Neuronal stem cell (in vitro differentiated cells): ENCODE measurements around the gene MS4A7.

Experiments used
- DNase-seq: peaks from one replicate; pipeline ENCODE4 v3.0.0-alpha.2; 2013; ENCODE audit warnings: low spot score
- H2AFZ ChIP-seq: one replicate; pipeline ENCODE4 v1.6.1; 2013; ENCODE audit warnings: mild to moderate bottlenecking, low read length, inconsistent platforms
- H2AK5ac ChIP-seq: 2 replicates; pipeline ENCODE4 v1.6.1; 2013; ENCODE audit warnings: low read depth, mild to moderate bottlenecking, inconsistent platforms, low read length, moderate library complexity, mixed read lengths
- H2BK120ac ChIP-seq: 2 replicates; pipeline ENCODE4 v1.6.1; 2013; ENCODE audit warnings: low read depth, mild to moderate bottlenecking, inconsistent platforms, low read length, moderate library complexity, mixed read lengths
- H2BK12ac ChIP-seq: one replicate; pipeline ENCODE4 v1.6.1; 2013; ENCODE audit warnings: low read length, inconsistent platforms
- H2BK15ac ChIP-seq: 2 replicates; pipeline ENCODE4 v1.6.1; 2013; ENCODE audit warnings: mild to moderate bottlenecking, low read length, inconsistent platforms, mixed read lengths
- H2BK5ac ChIP-seq: one replicate; pipeline ENCODE4 v1.6.1; 2013; ENCODE audit warnings: inconsistent platforms, mild to moderate bottlenecking, low read length, moderate library complexity
- H3K14ac ChIP-seq: one replicate; pipeline ENCODE4 v1.6.1; 2013; ENCODE audit warnings: low read length, inconsistent platforms
- H3K18ac ChIP-seq: 2 replicates; pipeline ENCODE4 v1.6.1; 2013; ENCODE audit warnings: low read length, inconsistent platforms
- H3K23ac ChIP-seq: 2 replicates; pipeline ENCODE4 v1.6.1; 2013; ENCODE audit warnings: low read depth, mild to moderate bottlenecking, mixed read lengths, low read length, inconsistent platforms; ENCODE audit not compliant: poor library complexity
- H3K27ac ChIP-seq: replicated peaks from 3 replicates; pipeline ENCODE4 v1.5.1; 2013; ENCODE audit warnings: low read length, inconsistent platforms
- H3K27me3 ChIP-seq, 3 experiments: 2 replicates each; pipeline ENCODE4 v1.6.1; 2013; ENCODE audit warnings: low read length in 3 of 3, mild to moderate bottlenecking in 2 of 3, inconsistent platforms in 1 of 3, low read depth in 1 of 3, mixed read lengths in 1 of 3, moderate library complexity in 1 of 3; ENCODE audit not compliant: control insufficient read depth in 3 of 3, insufficient read depth in 3 of 3
- H3K36me3 ChIP-seq, 2 donors: replicated peaks in 1 of 2; 2 replicates each; pipeline ENCODE4 v1.6.1; 2013; ENCODE audit warnings: low read length in 2 of 2; ENCODE audit not compliant: control insufficient read depth in 2 of 2, insufficient read depth in 2 of 2
- H3K4ac ChIP-seq: 2 replicates; pipeline ENCODE4 v1.6.1; 2013; ENCODE audit warnings: inconsistent platforms, mild to moderate bottlenecking, low read length, moderate library complexity
- H3K4me1 ChIP-seq, 2 donors: 1 replicate in 1 of 2; 2 replicates in 1 of 2; pipeline ENCODE4 v1.6.1; 2013; ENCODE audit warnings: low read length in 2 of 2, low read depth in 1 of 2; ENCODE audit not compliant: control insufficient read depth in 2 of 2, insufficient read depth in 1 of 2
- H3K4me2 ChIP-seq: one replicate; pipeline ENCODE4 v1.6.1; 2013; ENCODE audit warnings: mild to moderate bottlenecking, low read length, inconsistent platforms; ENCODE audit not compliant: insufficient read depth, poor library complexity, severe bottlenecking
- H3K4me3 ChIP-seq, 2 donors: 2 replicates each; pipeline ENCODE4 v1.5.1; 2013; ENCODE audit warnings: low read length in 2 of 2, mild to moderate bottlenecking in 2 of 2, inconsistent platforms in 1 of 2, moderate library complexity in 1 of 2
- H3K79me1 ChIP-seq: one replicate; pipeline ENCODE4 v1.6.1; 2013; ENCODE audit warnings: low read depth, mild to moderate bottlenecking, inconsistent platforms, low read length, moderate library complexity
- H3K9ac ChIP-seq: one replicate; pipeline ENCODE4 v1.6.1; 2013; ENCODE audit warnings: mild to moderate bottlenecking, low read depth, low read length, inconsistent platforms; ENCODE audit not compliant: poor library complexity
- H3K9me3 ChIP-seq, 2 donors: replicated peaks in 1 of 2; 2 replicates each; pipeline versions ENCODE3 to v1.6.1; 2013; ENCODE audit warnings: low read length in 2 of 2, mild to moderate bottlenecking in 2 of 2, inconsistent platforms in 1 of 2, low read depth in 1 of 2, mixed read lengths in 1 of 2, moderate library complexity in 1 of 2; ENCODE audit not compliant: control insufficient read depth in 2 of 2, insufficient read depth in 1 of 2
- H4K8ac ChIP-seq: one replicate; pipeline ENCODE4 v1.6.1; 2013; ENCODE audit warnings: low read depth, mild to moderate bottlenecking, inconsistent platforms, low read length, moderate library complexity
- H4K91ac ChIP-seq: one replicate; pipeline ENCODE4 v1.6.1; 2013; ENCODE audit warnings: low read length, low read depth, mild to moderate bottlenecking, inconsistent platforms; ENCODE audit not compliant: poor library complexity
- WGBS, 2 donors: extraction: QIAGEN DNeasy Blood & Tissue Kit; methylation state at CpG; one replicate each; pipeline ENCODE4 v1.1.7; 2013; ENCODE audit warnings: missing lambda C conversion rate in 2 of 2, mixed read lengths in 1 of 2; ENCODE audit not compliant: insufficient read length in 2 of 2, insufficient replicate concordance in 1 of 2; ENCODE audit errors: extremely low coverage in 2 of 2; 5-methylcytosine and 5-hydroxymethylcytosine counted together

The MS4A7 gene

DNA sequence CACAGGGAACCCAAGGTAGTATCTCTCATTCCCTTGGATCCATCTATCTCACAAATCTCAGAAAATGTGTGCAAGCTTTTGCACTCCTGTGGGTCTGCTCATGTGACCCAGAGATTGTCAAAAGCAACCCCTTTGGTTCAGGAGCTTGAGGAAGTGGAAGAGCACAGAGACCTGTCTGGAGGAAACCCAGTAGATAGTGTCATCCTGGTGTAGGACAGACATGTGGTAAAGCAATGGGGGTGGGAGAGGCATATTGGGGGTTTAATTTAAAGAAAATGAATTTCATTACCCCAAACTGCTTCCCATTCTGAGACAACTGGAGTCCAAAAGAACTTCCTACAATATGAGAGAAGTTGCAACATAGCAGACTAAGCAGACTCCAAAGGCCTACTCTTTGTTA is 12.1 kb downstream of the MS4A7 start:
- H2BK12ac ChIP-seq = no peak overlapping the region
- H3K9me3 ChIP-seq = no peaks in the 10 kb centered on the region
- H3K14ac ChIP-seq = no peak overlapping the region
- no peak overlapping the region for H3K9ac ChIP-seq
- no peak overlapping the region for H3K4ac ChIP-seq
- no peak overlapping the region for H2BK5ac ChIP-seq
- no peak for DNase-seq
- H3K36me3 ChIP-seq = no peaks in the 10 kb centered on the region
- no peaks in the 10 kb centered on the region for H3K27me3 ChIP-seq
- H2AK5ac ChIP-seq = no peak overlapping the region
- H3K4me2 ChIP-seq = no peak overlapping the region
- H3K4me1 ChIP-seq = no peaks in the 10 kb centered on the region
- no peak overlapping the region for H3K4me3 ChIP-seq
- H3K18ac ChIP-seq = no peak overlapping the region
- no peak overlapping the region for H3K27ac ChIP-seq
- H2AFZ ChIP-seq = no peak overlapping the region
- no peaks in the 10 kb centered on the region for H3K79me1 ChIP-seq
- no peak overlapping the region for H4K91ac ChIP-seq
- no peak overlapping the region for H4K8ac ChIP-seq
- H2BK120ac ChIP-seq = no peak overlapping the region
- H3K23ac ChIP-seq = no peak overlapping the region
- H2BK15ac ChIP-seq = no peak overlapping the region

- Histone ChIP-seq H3K18ac (no peak overlapping the region), H2BK12ac (no peak overlapping the region), H3K9me3 (no peaks in the 10 kb centered on the region), H3K27me3 (no peaks in the 10 kb centered on the region), H3K9ac (no peak overlapping the region), H3K4ac (no peak overlapping the region), H4K8ac (no peak overlapping the region), H2BK5ac (no peak overlapping the region), H3K4me3 (no peak overlapping the region), H2BK120ac (no peak overlapping the region), H4K91ac (no peak overlapping the region), H3K27ac (no peak overlapping the region), H3K4me2 (no peak overlapping the region), H2AK5ac (no peak overlapping the region), H3K14ac (no peak overlapping the region), H3K79me1 (no peaks in the 10 kb centered on the region), H3K36me3 (no peaks in the 10 kb centered on the region), H2BK15ac (no peak overlapping the region), H3K23ac (no peak overlapping the region), H2AFZ (no peak overlapping the region), H3K4me1 (no peaks in the 10 kb centered on the region)
- WGBS, 2 donors = no CpG with 5 or more reads among the region's 2 CpGs
- DNase-seq = no peak
These were observed 14.0 kb downstream of the MS4A7 start for GRCh38 chr11:60392361-60392760.

GRCh38 chr11:60393016-60393415 is 14.7 kb downstream of the MS4A7 start:
- Histone ChIP-seq H3K14ac (no peak overlapping the region), H3K18ac (no peak overlapping the region), H2BK120ac (no peak overlapping the region), H4K91ac (no peak overlapping the region), H2AFZ (no peak overlapping the region), H2BK15ac (no peak overlapping the region), H3K23ac (no peak overlapping the region), H3K36me3 (no peaks in the 10 kb centered on the region), H3K4me2 (no peak overlapping the region), H3K4me1 (no peaks in the 10 kb centered on the region), H3K79me1 (no peaks in the 10 kb centered on the region), H3K4ac (no peak overlapping the region), H2AK5ac (no peak overlapping the region), H3K9ac (no peak overlapping the region), H3K27me3 (no peaks in the 10 kb centered on the region), H3K4me3 (no peak overlapping the region), H2BK12ac (no peak overlapping the region), H3K9me3 (no peaks in the 10 kb centered on the region), H4K8ac (no peak overlapping the region), H3K27ac (no peak overlapping the region), H2BK5ac (no peak overlapping the region)
- no CpG with 5 or more reads among the region's 5 CpGs for WGBS, 2 donors
- DNase-seq = no peak

DNA sequence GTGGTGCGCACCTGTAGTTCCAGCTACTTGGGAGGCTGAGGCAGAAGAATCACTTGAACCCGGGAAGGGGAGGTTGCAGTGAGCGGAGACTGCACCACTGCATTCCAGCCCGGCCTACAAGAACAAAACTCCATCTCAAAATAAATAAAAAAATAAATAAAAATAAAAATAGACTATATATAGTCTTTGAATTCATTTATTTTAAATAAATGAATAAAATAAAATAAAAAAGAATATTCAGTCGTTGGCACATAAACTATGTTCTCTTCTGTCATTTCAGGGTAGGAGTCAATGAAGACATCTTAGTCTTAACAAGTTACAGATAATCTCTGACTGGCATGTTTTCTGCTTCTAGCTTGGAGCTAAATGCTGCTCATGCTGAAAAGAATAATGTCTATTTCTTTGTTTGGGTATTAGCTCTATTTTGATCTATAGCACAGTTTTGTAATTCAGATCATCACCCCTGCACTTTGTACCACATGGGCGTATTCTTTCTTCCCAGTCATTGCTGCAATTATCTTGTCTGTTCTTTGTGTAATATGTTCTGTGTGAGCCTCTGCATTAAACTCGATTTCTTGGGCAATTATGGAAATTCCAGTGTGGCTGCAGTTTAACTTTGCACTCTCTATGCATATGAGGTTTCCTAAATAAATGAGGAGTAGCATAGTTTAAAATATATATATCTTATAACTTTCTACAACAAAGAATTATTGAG is 16.5 kb downstream of the MS4A7 start:
- Histone ChIP-seq H3K4me2 (no peak overlapping the region), H3K79me1 (no peaks in the 10 kb centered on the region), H2BK5ac (no peak overlapping the region), H3K14ac (no peak overlapping the region), H3K4me3 (no peak overlapping the region), H3K9me3 (no peaks in the 10 kb centered on the region), H3K23ac (no peak overlapping the region), H2AK5ac (no peak overlapping the region), H2BK15ac (no peak overlapping the region), H3K4me1 (no peaks in the 10 kb centered on the region), H3K9ac (no peak overlapping the region), H2AFZ (no peak overlapping the region), H3K27ac (no peak overlapping the region), H3K4ac (no peak overlapping the region), H3K36me3 (no peaks in the 10 kb centered on the region), H3K18ac (no peak overlapping the region), H4K91ac (no peak overlapping the region), H2BK12ac (no peak overlapping the region), H2BK120ac (no peak overlapping the region), H3K27me3 (no peaks in the 10 kb centered on the region), H4K8ac (no peak overlapping the region)
- DNase-seq = no peak
- WGBS, 2 donors = no CpG with 5 or more reads among the region's 7 CpGs
